CD4-positive, alpha-beta T cell treated with Interleukin-15 for 4 hours (primary cell): Measurements from ENCODE around the gene ASCC3.
"Not testable (repeated sequence)": the region's sequence is repeated elsewhere in the genome, so short reads cannot be mapped to it uniquely, and the experiment has no call there.

Source experiments
- DNase-seq: peaks from one replicate; pipeline ENCODE4 v3.0.0-alpha.2; 2020; ENCODE audit warnings: low spot score

Gene ASCC3

DNA sequence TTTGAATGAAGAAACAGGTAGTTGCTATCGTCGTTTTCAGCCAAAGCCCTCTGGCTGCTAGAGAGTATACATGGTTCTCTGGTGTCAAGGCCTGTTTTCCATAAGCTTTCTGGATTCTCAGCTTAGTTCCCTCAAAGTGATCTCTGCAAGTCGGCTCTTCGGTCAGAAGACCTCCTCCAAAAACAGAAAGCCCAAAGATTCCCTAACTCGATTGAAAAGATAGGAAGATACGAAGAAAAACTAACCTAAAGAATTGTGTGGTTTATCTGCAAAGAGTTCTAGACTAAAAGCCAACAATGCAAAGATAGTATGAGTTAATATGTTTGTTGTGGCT lies 545 bp upstream of the ASCC3 start:
- no peak for DNase-seq

DNA sequence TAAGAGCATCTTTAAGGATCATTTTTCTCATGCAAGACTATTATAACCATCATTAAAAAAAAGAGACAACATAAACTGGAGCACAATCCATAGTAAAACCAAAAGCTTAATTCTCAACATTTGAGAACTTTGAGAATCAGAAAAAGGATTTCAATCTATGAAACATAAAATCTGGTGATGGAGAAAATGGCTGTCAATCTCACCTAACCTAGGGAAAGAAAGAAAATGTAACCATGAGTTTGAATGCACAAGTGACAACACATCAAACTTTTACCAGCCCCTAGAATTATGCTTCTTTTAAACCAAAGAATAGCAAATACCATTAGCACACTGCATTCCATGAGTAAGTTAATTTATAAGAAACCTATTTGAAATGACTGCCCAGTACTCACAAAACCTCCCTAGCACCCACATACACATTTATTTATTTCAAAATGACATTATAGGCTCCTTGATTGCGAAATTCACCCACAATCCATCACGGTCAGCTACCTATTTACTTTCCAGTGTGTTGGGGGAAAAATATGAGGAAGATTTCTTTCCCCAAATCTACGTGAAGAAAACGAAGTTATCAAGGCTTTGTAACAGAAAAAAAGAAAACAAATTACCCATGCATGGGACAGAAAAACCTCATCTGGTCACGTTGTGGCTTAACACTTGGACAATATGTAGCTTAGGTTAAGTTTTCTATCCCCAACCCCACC lies 828 bp downstream of the ASCC3 start:
- no peak for DNase-seq

GRCh38 chr6:100879317-100879716 lies 1.8 kb downstream of the ASCC3 start:
- DNase-seq = no peak

DNA sequence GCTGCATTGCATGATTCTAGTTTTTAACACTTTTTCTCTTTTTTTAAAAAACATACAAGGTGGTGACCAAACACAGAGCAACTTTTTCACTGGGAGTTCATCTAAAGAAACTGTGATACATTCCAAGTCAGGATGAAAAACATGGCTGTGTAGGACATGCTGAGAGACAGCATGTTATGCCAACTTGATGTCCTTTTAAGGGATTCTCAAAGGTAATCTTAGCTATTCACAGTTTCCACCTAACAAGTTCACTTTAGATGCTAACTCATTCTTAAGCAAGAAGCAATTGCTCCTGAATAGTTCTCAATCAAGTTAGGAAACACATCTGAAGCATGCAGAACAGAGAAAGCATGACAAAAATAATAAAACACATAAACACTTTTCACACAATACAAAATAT lies 3.3 kb downstream of the ASCC3 start:
- DNase-seq = no peak

DNA sequence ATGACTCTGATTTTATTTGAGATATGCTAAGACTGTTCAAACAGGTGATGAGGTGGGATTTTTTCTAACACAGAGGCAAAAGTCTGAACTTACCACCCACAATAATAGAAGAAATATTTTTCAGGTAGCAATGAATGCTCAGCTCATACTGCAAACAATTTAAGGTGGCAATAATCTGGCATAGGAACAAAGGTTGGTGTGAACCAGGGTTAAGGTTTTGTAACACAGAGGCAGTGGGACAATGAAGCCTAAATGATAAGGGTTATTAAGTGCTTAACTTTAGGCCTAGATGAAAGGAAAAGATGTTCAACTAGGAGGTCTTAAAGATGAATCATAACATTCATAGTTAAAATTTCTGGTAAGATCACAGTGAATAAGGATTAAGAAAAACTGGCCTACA lies 4.9 kb downstream of the ASCC3 start:
- DNase-seq = no peak

DNA sequence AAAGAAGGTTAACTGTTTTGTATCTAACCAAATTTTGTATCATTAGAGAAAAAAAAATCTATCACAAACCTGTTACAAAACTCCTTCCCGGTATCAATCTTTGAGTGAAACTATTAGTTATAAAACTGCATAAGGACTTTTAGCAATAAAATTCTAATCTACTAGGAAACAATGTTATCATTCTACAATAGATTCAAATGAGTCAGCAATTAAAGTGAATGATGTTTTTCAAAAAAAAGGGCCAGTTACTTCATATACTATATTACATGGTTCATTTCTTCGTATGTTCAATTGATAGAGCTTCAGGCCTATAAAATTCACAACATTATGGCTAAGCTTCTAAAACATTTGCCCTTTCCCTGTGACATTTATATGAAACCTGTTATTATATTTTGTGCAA lies 15.6 kb downstream of the ASCC3 start:
- DNase-seq = no peak

GRCh38 chr6:100862063-100862462 lies 19.1 kb downstream of the ASCC3 start:
- no peak for DNase-seq

- DNase-seq = no peak
Observed at GRCh38 chr6:100856146-100856545, 25.0 kb downstream of the ASCC3 start.

GRCh38 chr6:100851819-100852218 lies 29.3 kb downstream of the ASCC3 start:
- no peak for DNase-seq

DNA sequence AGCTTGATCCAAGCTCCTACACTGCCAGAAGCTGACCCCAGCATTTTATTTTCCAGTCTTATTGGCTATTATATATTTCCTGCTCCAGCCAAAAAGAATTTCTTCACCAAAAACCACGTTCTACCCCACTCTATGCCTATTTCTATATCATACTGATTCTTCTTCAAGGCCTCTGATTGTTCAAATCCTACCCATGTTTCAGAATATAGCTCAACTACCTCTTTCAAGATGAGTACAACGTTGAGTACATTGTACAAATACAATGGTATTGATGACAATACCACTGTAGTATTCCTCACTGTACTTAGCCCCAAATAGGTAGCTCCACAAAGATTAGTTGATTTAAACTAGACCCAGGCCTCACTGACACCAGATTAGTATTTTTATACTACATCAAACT lies 31.0 kb downstream of the ASCC3 start:
- no peak for DNase-seq

- DNase-seq = no peak
Observed at GRCh38 chr6:100846276-100846675, 34.9 kb downstream of the ASCC3 start.

DNA sequence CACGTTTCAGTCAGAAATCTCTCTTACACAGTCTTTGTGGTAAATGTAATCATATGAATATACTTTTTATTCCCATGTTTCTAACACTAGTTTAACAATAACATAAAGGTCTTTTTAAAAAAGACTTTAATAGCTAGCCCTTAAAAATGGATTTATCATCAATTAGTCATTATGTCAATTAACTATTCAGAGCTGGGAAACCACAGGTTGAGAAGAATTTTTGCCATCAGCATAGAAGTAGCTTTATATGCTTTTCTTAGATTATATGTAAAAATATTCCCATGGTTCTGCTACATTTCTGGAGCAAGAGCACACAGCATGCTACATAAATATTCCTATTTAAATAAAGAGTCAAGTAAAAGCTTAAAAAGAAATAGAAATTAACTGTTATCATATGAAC lies 35.5 kb downstream of the ASCC3 start:
- DNase-seq = no peak

DNA sequence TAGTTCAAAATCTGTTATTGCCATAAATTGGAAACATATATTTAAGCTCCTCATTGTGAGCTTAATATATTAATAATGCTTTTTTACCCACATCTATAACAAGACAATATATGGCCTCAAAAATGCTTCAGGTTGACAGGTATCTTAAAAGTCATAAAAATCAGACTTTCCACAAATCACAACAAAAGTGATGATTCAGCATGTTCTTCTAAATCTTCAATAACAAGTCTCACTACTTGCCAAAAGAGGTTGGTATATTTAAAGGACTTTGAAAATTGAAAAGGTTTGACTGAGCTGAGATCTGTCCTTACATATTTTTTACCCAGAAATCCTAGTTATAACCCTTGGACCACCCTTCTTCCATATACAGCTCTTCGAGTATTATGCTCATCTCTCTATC lies 41.7 kb downstream of the ASCC3 start:
- DNase-seq = no peak

GRCh38 chr6:100838011-100838410 lies 43.1 kb downstream of the ASCC3 start:
- DNase-seq = no peak

GRCh38 chr6:100833972-100834574 lies 47.1 kb downstream of the ASCC3 start:
- DNase-seq = no peak

DNA sequence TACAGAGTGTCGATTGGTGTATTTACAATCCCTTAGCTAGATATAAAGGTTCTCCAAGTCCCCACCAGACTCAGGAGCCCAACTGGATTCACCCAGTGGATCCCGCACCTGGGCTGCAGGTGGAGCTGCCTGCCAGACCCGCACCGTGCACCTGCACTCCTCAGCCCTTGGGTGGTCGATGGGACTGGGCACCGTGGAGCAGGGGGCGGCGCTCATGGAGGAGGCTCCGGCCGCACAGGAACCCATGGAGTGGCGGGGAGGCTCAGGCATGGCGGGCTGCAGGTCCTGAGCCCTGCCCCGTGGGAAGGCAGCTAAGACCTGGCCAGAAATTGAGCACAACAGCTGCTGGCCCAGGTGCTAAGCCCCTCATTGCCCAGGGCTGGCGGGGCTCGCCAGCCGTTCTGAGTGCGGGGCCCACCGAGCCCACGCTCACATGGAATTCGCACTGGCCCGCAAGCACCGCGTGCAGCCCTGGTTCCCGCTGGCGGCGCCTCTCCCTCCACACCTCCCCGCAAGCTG lies 52.0 kb downstream of the ASCC3 start:
- not testable (repeated sequence) for DNase-seq

DNA sequence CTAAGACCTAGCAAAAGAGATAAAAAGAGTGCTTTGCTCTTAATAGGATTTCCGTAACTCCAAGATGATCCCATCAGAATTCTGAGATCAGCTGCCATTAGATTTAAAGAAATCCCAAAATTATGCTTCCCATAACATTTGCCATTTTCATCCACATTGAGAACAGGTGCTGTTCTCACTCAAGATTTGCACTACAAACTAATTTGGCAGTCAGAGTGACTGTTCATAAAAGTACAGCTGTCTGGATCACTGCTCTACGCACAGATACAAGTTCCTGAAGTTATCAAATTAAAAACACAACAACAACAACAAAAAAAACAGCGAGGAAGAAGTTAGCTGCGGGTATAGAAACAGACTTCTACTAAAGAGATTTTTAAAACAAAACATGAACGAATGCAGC lies 58.1 kb downstream of the ASCC3 start:
- DNase-seq = no peak

DNA sequence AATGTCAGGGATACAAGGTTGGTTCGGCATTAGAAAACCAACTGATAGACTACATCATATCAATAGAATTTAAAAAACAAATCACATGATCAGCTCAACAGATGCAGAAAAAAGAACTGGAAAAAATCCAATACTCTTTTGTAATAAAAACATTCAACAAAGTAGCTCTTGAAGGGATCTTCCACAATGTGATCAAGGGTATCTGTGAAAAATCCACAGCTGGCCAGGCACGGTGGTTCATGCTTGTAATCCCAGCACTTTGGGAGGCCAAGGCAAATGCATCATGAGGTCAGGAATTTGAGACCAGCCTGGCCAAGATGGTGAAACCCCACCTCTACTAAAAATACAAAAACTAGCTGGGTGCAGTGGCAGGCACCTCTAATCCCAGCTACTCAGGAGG lies 63.1 kb downstream of the ASCC3 start:
- no peak for DNase-seq

DNA sequence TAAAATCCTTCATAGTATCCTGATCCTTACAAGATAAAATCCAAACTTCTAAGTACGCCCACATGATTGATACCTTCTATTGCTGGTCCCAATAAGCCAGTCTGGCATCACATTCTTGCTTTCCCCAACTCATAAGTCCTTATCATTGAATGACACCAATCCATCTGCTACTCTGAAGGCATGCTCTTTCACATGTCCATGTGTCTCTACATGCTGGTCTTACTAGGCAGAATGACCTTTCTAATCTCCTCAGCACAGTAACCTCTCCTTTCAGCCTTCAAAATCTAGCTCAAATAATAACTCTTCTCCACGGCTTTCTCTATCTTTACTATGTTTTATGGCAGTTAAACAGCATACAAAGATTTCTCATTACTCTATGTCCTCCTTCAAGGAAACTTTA lies 71.1 kb downstream of the ASCC3 start:
- DNase-seq = no peak

DNA sequence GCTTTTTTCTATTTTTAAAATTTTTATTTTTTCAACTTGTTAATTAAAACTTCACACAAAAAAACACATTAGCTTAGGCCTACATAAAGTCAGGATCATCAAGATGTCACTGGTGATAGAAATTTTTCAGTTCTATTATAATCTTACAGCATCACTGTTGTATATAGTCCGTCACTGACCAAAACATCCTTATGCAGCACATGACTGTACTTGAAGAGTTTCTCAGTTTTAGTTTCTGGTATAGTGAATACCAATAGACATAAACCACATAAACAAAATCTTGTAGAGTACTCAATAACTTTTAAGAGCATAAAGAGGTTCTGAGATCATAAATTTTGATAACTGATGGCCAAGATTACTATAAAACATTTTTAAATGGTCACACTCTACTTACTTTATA lies 71.8 kb downstream of the ASCC3 start:
- DNase-seq = no peak

GRCh38 chr6:100808638-100809275 lies 72.4 kb downstream of the ASCC3 start:
- DNase-seq = no peak

- no peak for DNase-seq
Observed at GRCh38 chr6:100806296-100806695, 74.8 kb downstream of the ASCC3 start.

DNA sequence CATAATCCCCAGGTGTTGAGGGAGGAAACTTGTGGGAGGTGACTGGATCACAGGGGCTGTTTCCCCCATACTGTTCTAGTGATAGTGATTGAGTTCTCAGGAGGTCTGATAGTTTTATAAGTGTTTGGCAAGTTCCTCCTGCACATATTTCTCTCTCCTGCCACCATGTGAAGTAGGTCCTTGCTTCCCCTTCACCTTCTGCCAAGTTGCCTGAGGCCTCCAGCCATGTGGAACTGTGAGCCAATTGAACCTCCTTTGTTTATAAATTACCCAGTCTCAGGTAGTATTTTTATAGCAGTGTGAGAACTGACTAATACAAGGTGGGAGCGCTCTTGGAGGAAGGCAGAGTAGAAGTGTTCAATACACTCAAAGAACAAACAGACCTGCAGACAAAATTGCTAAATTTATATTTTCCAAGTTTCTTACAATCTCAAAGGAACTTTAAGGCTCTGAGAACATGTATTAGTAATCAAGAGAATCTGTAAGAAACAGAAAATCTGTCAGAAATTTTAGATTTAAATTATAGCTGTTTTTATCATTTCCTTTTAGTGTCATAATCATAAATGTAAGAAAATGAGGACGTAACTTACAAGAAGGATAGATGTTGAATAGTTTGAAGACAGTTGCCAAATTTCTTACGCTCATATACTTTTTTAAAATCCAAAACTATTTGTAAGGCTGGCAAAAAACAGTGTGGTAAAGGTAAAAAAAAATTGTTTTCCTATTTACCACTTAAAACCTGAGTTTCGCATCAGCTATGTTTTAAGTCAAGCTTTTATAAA lies 77.7 kb downstream of the ASCC3 start:
- no peak for DNase-seq
